H9 (cell line): ENCODE data around the gene LRRC28. TPM values are rescaled to one million over a fixed set of nuclear protein-coding genes. Genes with fewer than 3 reads are reported as not detected.

Source experiments
- DNase-seq: peaks from one replicate; pipeline ENCODE4 v3.0.0-alpha.2; 2017
- H2AFZ ChIP-seq: one replicate; pipeline ENCODE4 v1.6.1; 2013; ENCODE audit warnings: mild to moderate bottlenecking, low read length, control low read depth, moderate library complexity
- H2AK5ac ChIP-seq: 2 replicates; pipeline ENCODE4 v1.6.1; 2013; ENCODE audit warnings: low read length, control low read depth, mixed read lengths; ENCODE audit not compliant: insufficient read length
- H2BK120ac ChIP-seq: one replicate; pipeline ENCODE4 v1.6.1; 2013; ENCODE audit warnings: low read depth, mild to moderate bottlenecking, low read length, control low read depth, inconsistent platforms; ENCODE audit not compliant: poor library complexity, severe bottlenecking
- H2BK12ac ChIP-seq: 2 replicates; pipeline ENCODE4 v1.6.1; 2013; ENCODE audit warnings: low read length, control low read depth, mixed read lengths, low read depth; ENCODE audit not compliant: insufficient read length
- H2BK15ac ChIP-seq: 2 replicates; pipeline ENCODE4 v1.6.1; 2013; ENCODE audit warnings: low read depth, low read length, control low read depth
- H2BK20ac ChIP-seq: one replicate; pipeline ENCODE4 v1.6.1; 2013; ENCODE audit warnings: low read depth, mild to moderate bottlenecking, low read length, control low read depth, inconsistent platforms; ENCODE audit not compliant: poor library complexity, severe bottlenecking
- H2BK5ac ChIP-seq: 2 replicates; pipeline ENCODE4 v1.6.1; 2013; ENCODE audit warnings: low read length, control low read depth, mixed read lengths; ENCODE audit not compliant: insufficient read length
- H3K14ac ChIP-seq: 2 replicates; pipeline ENCODE4 v1.6.1; 2013; ENCODE audit warnings: low read length, control low read depth; ENCODE audit not compliant: insufficient read depth
- H3K18ac ChIP-seq: 2 replicates; pipeline ENCODE4 v1.6.1; 2013; ENCODE audit warnings: low read depth, mild to moderate bottlenecking, mixed read lengths, low read length, control low read depth; ENCODE audit not compliant: insufficient read length
- H3K23ac ChIP-seq: 2 replicates; pipeline ENCODE4 v1.6.1; 2013; ENCODE audit warnings: low read length, control low read depth, mixed read lengths, low read depth; ENCODE audit not compliant: insufficient read length
- H3K23me2 ChIP-seq: 2 replicates; pipeline ENCODE4 v1.6.1; 2013; ENCODE audit warnings: low read depth, mild to moderate bottlenecking, mixed read lengths, low read length, control low read depth; ENCODE audit not compliant: insufficient read length, poor library complexity, severe bottlenecking
- H3K27ac ChIP-seq: 2 replicates; pipeline ENCODE4 v1.5.1; 2013; ENCODE audit warnings: low read length, control low read depth, mixed read lengths, low read depth; ENCODE audit not compliant: insufficient read length
- H3K27me3 ChIP-seq: 2 replicates; pipeline ENCODE4 v1.6.1; 2013; ENCODE audit warnings: low read length, control low read depth, inconsistent platforms; ENCODE audit not compliant: insufficient read depth
- H3K4ac ChIP-seq: 2 replicates; pipeline ENCODE4 v1.6.1; 2013; ENCODE audit warnings: low read depth, mild to moderate bottlenecking, control low read depth, inconsistent platforms, low read length, moderate library complexity
- H3K4me1 ChIP-seq: 2 replicates; pipeline ENCODE4 v1.6.1; 2013; ENCODE audit warnings: low read length, control low read depth, inconsistent platforms; ENCODE audit not compliant: insufficient read depth
- H3K4me2 ChIP-seq: 2 replicates; pipeline ENCODE4 v1.6.1; 2013; ENCODE audit warnings: low read length, control low read depth, mixed read lengths; ENCODE audit not compliant: insufficient read length, insufficient read depth
- H3K56ac ChIP-seq: 2 replicates; pipeline ENCODE4 v1.6.1; 2013; ENCODE audit warnings: low read depth, mild to moderate bottlenecking, mixed read lengths, low read length, control low read depth; ENCODE audit not compliant: insufficient read length
- H3K79me1 ChIP-seq: 2 replicates; pipeline ENCODE4 v1.6.1; 2013; ENCODE audit warnings: low read depth, mild to moderate bottlenecking, moderate library complexity, low read length, control low read depth, inconsistent platforms; ENCODE audit not compliant: insufficient read depth, poor library complexity, severe bottlenecking
- H3K79me2 ChIP-seq: 2 replicates; pipeline ENCODE4 v1.6.1; 2013; ENCODE audit warnings: low read length, control low read depth, inconsistent platforms; ENCODE audit not compliant: insufficient read depth
- H3K9ac ChIP-seq: 2 replicates; pipeline ENCODE4 v1.6.1; 2013; ENCODE audit warnings: low read length, control low read depth, mixed read lengths; ENCODE audit not compliant: insufficient read length; ENCODE audit errors: extremely low read depth
- H3K9me3 ChIP-seq: one replicate; pipeline ENCODE4 v1.6.1; 2013; ENCODE audit warnings: low read depth, low read length, inconsistent platforms; ENCODE audit not compliant: control insufficient read depth
- H3T11ph ChIP-seq: one replicate; pipeline ENCODE4 v1.6.1; 2013; ENCODE audit warnings: mild to moderate bottlenecking, low read length, control low read depth, inconsistent platforms
- H4K20me1 ChIP-seq: one replicate; pipeline ENCODE4 v1.6.1; 2013; ENCODE audit not compliant: control insufficient read depth, insufficient read length, insufficient read depth
- H4K5ac ChIP-seq: 2 replicates; pipeline ENCODE4 v1.6.1; 2013; ENCODE audit warnings: low read depth, mild to moderate bottlenecking, mixed read lengths, low read length, control low read depth; ENCODE audit not compliant: insufficient read length
- H4K8ac ChIP-seq: replicated peaks from 2 replicates; pipeline ENCODE4 v1.6.1; 2013; ENCODE audit warnings: low read length, control low read depth, mixed read lengths, low read depth; ENCODE audit not compliant: insufficient read length
- H4K91ac ChIP-seq: 2 replicates; pipeline ENCODE4 v1.6.1; 2013; ENCODE audit warnings: low read depth, mild to moderate bottlenecking, moderate library complexity, mixed read lengths, low read length, control low read depth; ENCODE audit not compliant: insufficient read length
- H3K27ac Mint-ChIP-seq, 3 experiments: 2 replicates in 2 of 3; 3 replicates in 1 of 3; pipeline ENCODE4 v1.8.0; 2020 to 2021; ENCODE audit warnings: mixed read lengths in 3 of 3, mild to moderate bottlenecking in 1 of 3, moderate library complexity in 1 of 3
- H3K27me3 Mint-ChIP-seq: 2 replicates; pipeline ENCODE4 v1.8.0; 2021; ENCODE audit warnings: low read depth, mild to moderate bottlenecking, moderate library complexity, mixed read lengths
- H3K36me3 Mint-ChIP-seq, 3 experiments: 2 replicates in 2 of 3; 3 replicates in 1 of 3; pipeline ENCODE4 v1.8.0; 2020 to 2021; ENCODE audit warnings: low read depth in 3 of 3, mixed read lengths in 3 of 3; ENCODE audit not compliant: insufficient read depth in 1 of 3
- H3K4me1 Mint-ChIP-seq, 2 experiments: 2 replicates each; pipeline ENCODE4 v1.8.0; 2020; ENCODE audit warnings: mixed read lengths in 2 of 2
- H3K4me3 Mint-ChIP-seq, 2 experiments: 2 replicates in 1 of 2; 3 replicates in 1 of 2; pipeline ENCODE4 v1.8.0; 2020 to 2021; ENCODE audit warnings: mild to moderate bottlenecking in 2 of 2, mixed read lengths in 2 of 2, moderate library complexity in 1 of 2
- H3K9me3 Mint-ChIP-seq, 2 experiments: 2 replicates in 1 of 2; 3 replicates in 1 of 2; pipeline ENCODE4 v1.8.0; 2020; ENCODE audit warnings: mild to moderate bottlenecking in 2 of 2, mixed read lengths in 2 of 2, moderate library complexity in 1 of 2
- WGBS: extraction: QIAGEN DNeasy Blood & Tissue Kit; methylation state at CpG from one replicate; pipeline ENCODE4 v1.1.7; 2013; ENCODE audit warnings: missing lambda C conversion rate, low lambda C conversion rate, mixed read lengths; ENCODE audit not compliant: insufficient read length; ENCODE audit errors: extremely low coverage; 5-methylcytosine and 5-hydroxymethylcytosine counted together
- total RNA-seq: library from RNA; stranded (reverse); gene quantifications from 2 replicates; pipeline ENCODE4 v1.2.1, GENCODE V29; 2021
- TF ChIP-seq, protein P1 (sequence below): fragments of 200-600 bp; sonication (generic); conservative IDR thresholded peaks from 3 replicates; pipeline ENCODE4 v1.8.0; 2021; ENCODE audit warnings: antibody characterized with exemption, mild to moderate bottlenecking

The LRRC28 gene
- total RNA-seq, 1 experiment from 2014 or later, result 17.6 TPM

DNA sequence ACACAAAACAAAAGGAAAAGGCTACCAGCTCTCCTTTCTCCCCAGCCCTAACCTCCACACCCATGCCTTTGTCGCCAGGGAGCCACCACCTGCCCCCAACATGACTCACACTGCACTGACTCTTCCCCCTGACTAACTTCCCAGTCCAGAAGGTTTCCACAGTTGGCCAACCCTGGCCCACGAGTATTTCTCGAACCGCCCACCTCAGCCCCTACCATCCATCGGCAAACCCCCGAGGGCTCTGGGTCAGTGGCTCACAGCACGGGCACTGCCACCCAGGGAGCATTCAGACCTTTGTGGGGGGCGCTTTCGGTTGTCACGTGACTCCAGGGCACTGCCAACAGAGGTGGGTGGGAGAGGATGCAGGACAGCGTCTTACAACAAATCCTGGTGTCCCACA lies 152.3 kb downstream of the LRRC28 start:
- H2BK120ac ChIP-seq, result no peak overlapping the region
- no peak overlapping the region for H4K5ac ChIP-seq
- no peaks in the 10 kb centered on the region for H3K36me3 Mint-ChIP-seq
- no peak overlapping the region for H2BK20ac ChIP-seq
- H3K18ac ChIP-seq, result no peak overlapping the region
- H3K4me3 Mint-ChIP-seq, result no peak overlapping the region
- H3K9me3 Mint-ChIP-seq, result no peaks in the 10 kb centered on the region; a peak in 2 of 5 replicates
- no peak overlapping the region for H3K9ac ChIP-seq
- no peak overlapping the region for H3K4me2 ChIP-seq
- no peak for DNase-seq
- no peak overlapping the region for H3K4ac ChIP-seq
- H2AFZ ChIP-seq, result no peak overlapping the region
- H2BK12ac ChIP-seq, result no peak overlapping the region
- no peak overlapping the region for H2BK5ac ChIP-seq
- H3K4me1 Mint-ChIP-seq, result peaks cover 4 to 6% of the 10 kb centered on the region in 2 experiments; a peak in 2 of 4 replicates
- no CpG with 5 or more reads among the region's 11 CpGs for WGBS
- H3K4me1 ChIP-seq, result no peaks in the 10 kb centered on the region
- no peaks in the 10 kb centered on the region for H3K79me1 ChIP-seq
- H3K23me2 ChIP-seq, result no peaks in the 10 kb centered on the region
- H3K79me2 ChIP-seq, result no peaks in the 10 kb centered on the region
- H2BK15ac ChIP-seq, result no peak overlapping the region
- no peak overlapping the region for H3K14ac ChIP-seq
- no peak overlapping the region for H2AK5ac ChIP-seq
- H3K56ac ChIP-seq, result no peak overlapping the region
- H3K27ac ChIP-seq, result no peak overlapping the region
- no peak overlapping the region for H3K23ac ChIP-seq
- H3K9me3 ChIP-seq, result no peaks in the 10 kb centered on the region
- no peaks in the 10 kb centered on the region for H3K27me3 ChIP-seq
- H3K27me3 Mint-ChIP-seq, result no peaks in the 10 kb centered on the region; the same call in 1 of the 2 replicates
- H4K8ac ChIP-seq, result no peak overlapping the region
- TF ChIP-seq, protein P1, sequence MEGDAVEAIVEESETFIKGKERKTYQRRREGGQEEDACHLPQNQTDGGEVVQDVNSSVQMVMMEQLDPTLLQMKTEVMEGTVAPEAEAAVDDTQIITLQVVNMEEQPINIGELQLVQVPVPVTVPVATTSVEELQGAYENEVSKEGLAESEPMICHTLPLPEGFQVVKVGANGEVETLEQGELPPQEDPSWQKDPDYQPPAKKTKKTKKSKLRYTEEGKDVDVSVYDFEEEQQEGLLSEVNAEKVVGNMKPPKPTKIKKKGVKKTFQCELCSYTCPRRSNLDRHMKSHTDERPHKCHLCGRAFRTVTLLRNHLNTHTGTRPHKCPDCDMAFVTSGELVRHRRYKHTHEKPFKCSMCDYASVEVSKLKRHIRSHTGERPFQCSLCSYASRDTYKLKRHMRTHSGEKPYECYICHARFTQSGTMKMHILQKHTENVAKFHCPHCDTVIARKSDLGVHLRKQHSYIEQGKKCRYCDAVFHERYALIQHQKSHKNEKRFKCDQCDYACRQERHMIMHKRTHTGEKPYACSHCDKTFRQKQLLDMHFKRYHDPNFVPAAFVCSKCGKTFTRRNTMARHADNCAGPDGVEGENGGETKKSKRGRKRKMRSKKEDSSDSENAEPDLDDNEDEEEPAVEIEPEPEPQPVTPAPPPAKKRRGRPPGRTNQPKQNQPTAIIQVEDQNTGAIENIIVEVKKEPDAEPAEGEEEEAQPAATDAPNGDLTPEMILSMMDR, result no peak
- H4K91ac ChIP-seq, result no peak overlapping the region
- no peak overlapping the region for H3T11ph ChIP-seq
- no peaks in the 10 kb centered on the region for H4K20me1 ChIP-seq
- H3K27ac Mint-ChIP-seq, result no peak overlapping the region; a peak in 1 of 7 replicates
